ENCODE measurements around the gene CPTP. TPM values are rescaled to one million over a fixed set of nuclear protein-coding genes. Genes with fewer than 3 reads are reported as not detected.

Gene CPTP
- total RNA-seq, 1 experiment from 2014 or later, result 14.0 TPM

DNA sequence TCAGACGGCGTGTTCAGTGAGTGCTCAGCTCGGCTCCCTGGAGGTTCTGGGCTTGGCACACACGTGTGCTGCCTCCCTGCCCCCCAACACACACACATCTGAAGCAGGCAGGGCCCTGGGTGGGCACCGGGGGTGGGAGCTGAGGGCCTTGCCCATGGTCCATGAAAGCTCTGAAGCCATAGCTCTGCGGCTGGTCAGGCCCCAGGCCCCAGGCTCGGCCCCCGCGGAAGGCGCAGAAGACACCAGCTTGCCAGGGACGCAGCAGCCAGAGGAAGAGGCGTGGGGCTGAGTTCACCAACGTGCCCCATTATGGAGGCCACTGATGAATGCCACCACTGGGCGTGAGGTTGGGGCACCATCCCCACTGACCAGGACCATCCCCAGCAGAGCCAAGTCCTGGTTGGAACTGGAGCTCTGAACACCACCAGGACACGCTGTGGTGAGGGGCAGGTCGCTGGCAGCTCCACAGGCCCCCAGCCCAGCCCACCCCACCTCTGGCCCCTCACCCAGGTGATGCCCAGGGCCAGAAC lies 46.2 kb downstream of the CPTP start:
- H3K9ac ChIP-seq (ENCODE audit: extremely low read depth, insufficient read length, low read length), result no peak overlapping the region
- no peak overlapping the region for H3K56ac ChIP-seq (ENCODE audit: insufficient read length, low read depth, low read length)
- peaks cover 5% of the 10 kb centered on the region; the same call in 1 of the 2 replicates for H3K27me3 Mint-ChIP-seq (ENCODE audit: low read depth)
- H3K27ac ChIP-seq (ENCODE audit: insufficient read length, low read depth, low read length), result no peak overlapping the region
- H3K4me2 ChIP-seq (ENCODE audit: insufficient read depth, insufficient read length, low read length), result no peak overlapping the region
- no peak overlapping the region for H2BK120ac ChIP-seq (ENCODE audit: low read depth, low read length, poor library complexity, severe bottlenecking)
- H2AFZ ChIP-seq (ENCODE audit: low read length), result no peak overlapping the region
- H3K79me1 ChIP-seq (ENCODE audit: insufficient read depth, low read depth, low read length, poor library complexity, severe bottlenecking), result peaks cover 13% of the 10 kb centered on the region
- H3K4me1 ChIP-seq (ENCODE audit: insufficient read depth, low read length), result no peaks in the 10 kb centered on the region; the same call in 1 of the 2 replicates
- H3K23me2 ChIP-seq (ENCODE audit: insufficient read length, low read depth, low read length, poor library complexity, severe bottlenecking), result peaks cover 10% of the 10 kb centered on the region
- H3K27ac Mint-ChIP-seq, result no peak overlapping the region
- H3T11ph ChIP-seq (ENCODE audit: low read length), result no peak overlapping the region
- TF ChIP-seq, protein P1, sequence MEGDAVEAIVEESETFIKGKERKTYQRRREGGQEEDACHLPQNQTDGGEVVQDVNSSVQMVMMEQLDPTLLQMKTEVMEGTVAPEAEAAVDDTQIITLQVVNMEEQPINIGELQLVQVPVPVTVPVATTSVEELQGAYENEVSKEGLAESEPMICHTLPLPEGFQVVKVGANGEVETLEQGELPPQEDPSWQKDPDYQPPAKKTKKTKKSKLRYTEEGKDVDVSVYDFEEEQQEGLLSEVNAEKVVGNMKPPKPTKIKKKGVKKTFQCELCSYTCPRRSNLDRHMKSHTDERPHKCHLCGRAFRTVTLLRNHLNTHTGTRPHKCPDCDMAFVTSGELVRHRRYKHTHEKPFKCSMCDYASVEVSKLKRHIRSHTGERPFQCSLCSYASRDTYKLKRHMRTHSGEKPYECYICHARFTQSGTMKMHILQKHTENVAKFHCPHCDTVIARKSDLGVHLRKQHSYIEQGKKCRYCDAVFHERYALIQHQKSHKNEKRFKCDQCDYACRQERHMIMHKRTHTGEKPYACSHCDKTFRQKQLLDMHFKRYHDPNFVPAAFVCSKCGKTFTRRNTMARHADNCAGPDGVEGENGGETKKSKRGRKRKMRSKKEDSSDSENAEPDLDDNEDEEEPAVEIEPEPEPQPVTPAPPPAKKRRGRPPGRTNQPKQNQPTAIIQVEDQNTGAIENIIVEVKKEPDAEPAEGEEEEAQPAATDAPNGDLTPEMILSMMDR (conservative IDR thresholded peaks at IDR 0.05), result no peak
- H2BK12ac ChIP-seq (ENCODE audit: insufficient read length, low read depth, low read length), result no peak overlapping the region
- H4K91ac ChIP-seq (ENCODE audit: insufficient read length, low read depth, low read length), result no peak overlapping the region
- no peak overlapping the region for H4K5ac ChIP-seq (ENCODE audit: insufficient read length, low read depth, low read length)
- no peak overlapping the region for H2BK15ac ChIP-seq (ENCODE audit: low read depth, low read length)
- no peak overlapping the region for H3K23ac ChIP-seq (ENCODE audit: insufficient read length, low read depth, low read length)
- H3K36me3 Mint-ChIP-seq (ENCODE audit: insufficient read depth in 1 of 3, low read depth in 3 of 3), result peaks cover 6 to 20% (median 12%) of the 10 kb centered on the region in 3 experiments
- H3K9me3 Mint-ChIP-seq, result no peaks in the 10 kb centered on the region; a peak in 1 of 5 replicates
- DNase-seq, result no peak
- peak overlapping the region; percentile 66 for H2AK5ac ChIP-seq (ENCODE audit: insufficient read length, low read length)
- no peak overlapping the region for H3K4me3 Mint-ChIP-seq
- H3K18ac ChIP-seq (ENCODE audit: insufficient read length, low read depth, low read length), result no peak overlapping the region
- no peak overlapping the region for H3K4ac ChIP-seq (ENCODE audit: low read depth, low read length)
- peaks cover 18% of the 10 kb centered on the region for H3K9me3 ChIP-seq (ENCODE audit: control insufficient read depth, low read depth, low read length)
- WGBS (ENCODE audit: extremely low coverage, insufficient read length, low lambda C conversion rate), result no CpG with 5 or more reads among the region's 16 CpGs
- peaks cover 3 to 4% of the 10 kb centered on the region in 2 experiments for H3K4me1 Mint-ChIP-seq
- no peak overlapping the region for H2BK5ac ChIP-seq (ENCODE audit: insufficient read length, low read length)
- H2BK20ac ChIP-seq (ENCODE audit: low read depth, low read length, poor library complexity, severe bottlenecking), result no peak overlapping the region
- H3K79me2 ChIP-seq (ENCODE audit: insufficient read depth, low read length), result peaks cover 4% of the 10 kb centered on the region; the same call in 1 of the 2 replicates
- H4K20me1 ChIP-seq (ENCODE audit: control insufficient read depth, insufficient read depth, insufficient read length), result no peaks in the 10 kb centered on the region
- H3K14ac ChIP-seq (ENCODE audit: insufficient read depth, low read length), result no peak overlapping the region
- no peaks in the 10 kb centered on the region for H3K27me3 ChIP-seq (ENCODE audit: insufficient read depth, low read length)
- H4K8ac ChIP-seq (replicated peaks; ENCODE audit: insufficient read length, low read depth, low read length), result no peak overlapping the region
